ENCODE measurements around the gene B3GNT3.

DNA sequence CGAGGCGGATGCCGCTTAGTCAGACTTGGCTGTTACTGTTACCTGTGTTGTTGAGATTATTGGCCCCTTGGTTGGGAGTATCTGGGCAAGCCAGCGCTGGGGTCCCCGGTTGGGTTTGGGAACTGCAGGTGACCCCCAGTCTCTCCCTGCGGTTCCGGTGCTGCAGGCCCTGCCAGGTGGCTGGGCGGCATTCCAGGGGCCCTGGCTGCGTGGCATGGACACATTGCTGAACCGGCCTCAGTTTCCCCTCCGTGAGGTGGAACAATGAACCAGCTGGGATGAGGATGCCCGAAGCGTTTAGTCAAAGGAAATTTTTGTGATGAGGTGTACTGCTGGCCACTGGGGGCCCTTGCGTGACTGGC, 538 bp downstream of the B3GNT3 start:
- TF ChIP-seq EZH2phosphoT487 (IDR thresholded peaks at IDR 0.05; ENCODE audit: insufficient read depth, low read depth), result no peak
- TF ChIP-seq EZH2 (IDR thresholded peaks at IDR 0.05; ENCODE audit: insufficient read depth, poor library complexity, severe bottlenecking), result no peak
